Measurements from ENCODE around the gene PNPLA2. TPM values are rescaled to one million over a fixed set of nuclear protein-coding genes. Genes with fewer than 3 reads are reported as not detected.

PNPLA2 gene
- total RNA-seq, 2 donors from 2014 or later: 61.8 to 115 TPM

GRCh38 chr11:800473-800872 is 18.2 kb upstream of the PNPLA2 start:
- Histone ChIP-seq H3K27me3 (replicated peaks; ENCODE audit: insufficient read depth) (no peaks in the 10 kb centered on the region), H3K4me3 (no peak overlapping the region), H3K9me3 (no peaks in the 10 kb centered on the region), H3K27ac (no peak overlapping the region), H3K4me1 (replicated peaks) (peaks cover 26% of the 10 kb centered on the region), H3K36me3 (no peaks in the 10 kb centered on the region)
- TF ChIP-seq CTCF (IDR thresholded peaks at IDR 0.05) (no peak), POLR2A (IDR thresholded peaks at IDR 0.05) (no peak), POLR2AphosphoS5 (IDR thresholded peaks at IDR 0.05) (no peak)
- 91% methylated on average over 30 of the region's 30 CpGs for WGBS
- intact Hi-C loops (cut with DNase I): no loop called here
- DNase-seq (ENCODE audit: low spot score): no peak

- Histone ChIP-seq H3K4me1 (replicated peaks) (peaks cover 21% of the 10 kb centered on the region), H3K9me3 (no peaks in the 10 kb centered on the region), H3K4me3 (no peak overlapping the region), H3K27ac (no peak overlapping the region), H3K36me3 (no peaks in the 10 kb centered on the region), H3K27me3 (replicated peaks; ENCODE audit: insufficient read depth) (no peaks in the 10 kb centered on the region)
- TF ChIP-seq CTCF (IDR thresholded peaks at IDR 0.05) (no peak), POLR2AphosphoS5 (IDR thresholded peaks at IDR 0.05) (no peak), POLR2A (IDR thresholded peaks at IDR 0.05) (no peak)
- no peak for DNase-seq (ENCODE audit: low spot score)
- WGBS: 83% methylated on average over 20 of the region's 20 CpGs
- intact Hi-C loops (cut with DNase I): no loop called here
Measured at GRCh38 chr11:801097-801780, 17.5 kb upstream of the PNPLA2 start.

GRCh38 chr11:802018-802617 is 16.6 kb upstream of the PNPLA2 start:
- H3K36me3 ChIP-seq: no peaks in the 10 kb centered on the region
- DNase-seq (ENCODE audit: low spot score): no peak
- H3K4me1 ChIP-seq (replicated peaks): peaks cover 13% of the 10 kb centered on the region
- 97% methylated on average over 21 of the region's 21 CpGs for WGBS
- H3K9me3 ChIP-seq: no peaks in the 10 kb centered on the region
- H3K27ac ChIP-seq: no peak overlapping the region
- no peak overlapping the region for H3K4me3 ChIP-seq
- TF ChIP-seq POLR2A (IDR thresholded peaks at IDR 0.05) (no peak), CTCF (IDR thresholded peaks at IDR 0.05) (no peak), POLR2AphosphoS5 (IDR thresholded peaks at IDR 0.05) (no peak)
- intact Hi-C loops (cut with DNase I): no loop called here
- H3K27me3 ChIP-seq (replicated peaks; ENCODE audit: insufficient read depth): no peaks in the 10 kb centered on the region

- no peak for TF ChIP-seq POLR2A (IDR thresholded peaks at IDR 0.05)
- TF ChIP-seq CTCF (IDR thresholded peaks at IDR 0.05): no peak
- no peak for TF ChIP-seq POLR2AphosphoS5 (IDR thresholded peaks at IDR 0.05)
- DNase-seq (ENCODE audit: low spot score): no peak
- no peaks in the 10 kb centered on the region for H3K9me3 ChIP-seq
- peaks cover 13% of the 10 kb centered on the region for H3K4me1 ChIP-seq (replicated peaks)
- H3K36me3 ChIP-seq: no peaks in the 10 kb centered on the region
- H3K27ac ChIP-seq: no peak overlapping the region
- no peaks in the 10 kb centered on the region for H3K27me3 ChIP-seq (replicated peaks; ENCODE audit: insufficient read depth)
- intact Hi-C loops (cut with DNase I): no loop called here
- no peak overlapping the region for H3K4me3 ChIP-seq
- 88% methylated on average over 28 of the region's 28 CpGs for WGBS
Measured at GRCh38 chr11:802693-803466, 15.8 kb upstream of the PNPLA2 start.
